Stimulated activated CD8-positive, alpha-beta memory T cell treated with anti-CD3 and anti-CD28 coated beads, Interleukin-4, amount 100 ng/mL, for 48 hours (primary cell): ENCODE measurements around the gene ROR1.

Experiments used
- DNase-seq: peaks from one replicate; pipeline ENCODE4 v3.0.0-alpha.2; 2020

ROR1 gene

GRCh38 chr1:63983391-63984256 is 209.8 kb downstream of the ROR1 start:
- no peak for DNase-seq

GRCh38 chr1:63984257-63984929 is 210.6 kb downstream of the ROR1 start:
- DNase-seq: no peak

- no peak for DNase-seq
These were observed 211.1 kb downstream of the ROR1 start for GRCh38 chr1:63984930-63985290.

DNA sequence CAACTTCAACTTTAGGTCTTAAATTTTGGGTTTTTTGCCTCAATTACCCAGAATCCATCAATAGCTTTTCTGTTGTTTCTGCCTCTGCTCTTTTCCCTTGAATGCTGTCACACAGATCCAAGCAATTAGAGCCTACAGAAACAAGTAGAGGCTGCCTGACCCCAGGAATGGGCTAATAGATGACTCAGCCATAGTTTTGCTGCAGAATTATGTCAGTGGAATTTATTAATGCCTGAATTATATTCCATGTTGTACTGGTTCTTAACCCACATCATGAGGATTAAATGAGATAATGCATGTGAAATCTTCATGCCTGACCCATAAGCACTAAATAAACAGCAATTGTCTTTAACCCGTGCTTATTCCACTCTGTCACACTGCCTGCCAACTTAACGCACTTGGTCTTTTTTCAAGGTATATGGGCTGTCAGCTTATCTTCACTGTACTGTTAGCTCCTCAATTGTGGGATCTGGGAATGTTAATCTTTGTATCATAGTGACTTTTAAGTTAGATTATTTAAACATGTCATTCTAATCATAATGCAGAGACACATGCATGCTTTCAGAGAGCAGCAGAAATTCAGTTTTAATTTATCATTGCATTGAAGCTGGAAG is 213.3 kb downstream of the ROR1 start:
- DNase-seq: no peak

DNA sequence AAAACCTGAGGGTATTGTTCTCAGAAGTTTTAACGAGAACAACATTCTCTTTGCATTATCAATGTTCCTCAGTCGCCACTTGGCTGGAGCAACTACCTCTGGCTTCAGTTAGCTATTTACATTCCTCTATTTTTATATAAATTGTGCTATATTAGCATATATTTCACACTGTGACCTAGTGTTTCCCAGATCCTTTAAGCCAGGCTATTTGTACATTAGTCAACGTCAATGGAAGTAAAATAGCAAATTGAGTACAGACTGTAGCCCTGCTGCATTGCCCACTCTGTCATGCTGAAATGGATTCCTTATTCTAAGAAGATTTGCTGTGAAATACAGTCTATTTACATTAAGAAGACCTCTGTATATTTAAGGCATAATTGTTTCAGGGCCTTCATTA is 213.8 kb downstream of the ROR1 start:
- no peak for DNase-seq

- no peak for DNase-seq
These were observed 215.1 kb downstream of the ROR1 start for GRCh38 chr1:63988941-63989340.

DNA sequence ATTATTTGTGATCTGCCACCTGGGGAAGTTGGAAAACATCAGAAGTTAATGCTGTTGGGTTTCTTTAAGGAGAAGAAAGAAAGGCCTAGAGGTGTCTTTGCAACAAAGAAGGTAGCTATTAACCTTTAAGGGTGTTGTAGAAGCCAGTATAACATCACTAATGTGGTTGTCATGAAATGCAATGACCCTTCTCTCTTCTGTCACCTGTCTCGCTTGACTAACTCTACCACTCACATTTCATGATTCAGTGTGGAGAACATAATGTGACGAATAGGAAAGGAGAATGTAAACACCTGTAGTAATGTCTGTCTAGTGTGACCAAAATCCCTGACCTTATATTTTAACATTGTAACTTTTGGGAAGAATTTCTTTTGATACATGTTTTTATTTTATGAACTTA is 217.9 kb downstream of the ROR1 start:
- no peak for DNase-seq

DNA sequence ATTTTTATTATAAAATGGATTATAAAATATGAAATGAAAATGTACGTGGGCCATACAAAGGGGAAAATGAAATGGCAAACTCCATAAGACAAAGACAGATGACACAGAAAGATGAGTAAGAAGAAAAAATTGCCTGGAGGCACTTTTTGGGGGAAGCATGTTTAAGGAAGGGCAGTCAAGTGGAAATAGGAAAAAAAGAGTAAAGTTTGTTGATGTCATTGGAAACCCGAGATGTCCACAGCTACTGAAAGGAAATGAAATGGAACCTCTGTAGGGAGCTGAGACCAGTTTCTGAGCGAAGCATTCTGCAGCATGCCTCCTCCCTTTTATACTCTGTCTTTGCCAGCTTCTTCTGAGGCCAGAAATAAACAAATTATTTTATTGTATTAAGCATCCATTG is 226.2 kb downstream of the ROR1 start:
- DNase-seq: no peak

- DNase-seq: no peak
These were observed 227.2 kb downstream of the ROR1 start for GRCh38 chr1:64001038-64001437.

GRCh38 chr1:64004451-64005025 is 230.7 kb downstream of the ROR1 start:
- DNase-seq: no peak

DNA sequence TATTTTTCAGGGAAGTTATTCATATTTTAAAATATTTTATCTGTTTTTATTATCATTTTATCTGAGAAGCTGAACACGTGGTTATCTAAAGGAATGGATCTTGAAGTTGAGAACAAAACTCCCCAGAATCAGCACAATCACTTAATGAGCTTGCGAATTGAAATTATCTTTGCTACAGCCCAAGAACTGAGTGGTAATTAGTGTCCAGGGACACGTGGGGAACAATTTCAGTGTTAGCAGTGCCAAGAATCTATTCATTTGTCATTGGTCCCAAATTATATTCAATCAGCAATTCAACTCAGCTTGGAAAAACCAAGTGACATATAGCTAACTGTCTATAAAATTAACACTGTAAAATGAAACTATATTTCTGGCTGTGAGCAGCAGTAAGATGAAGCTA is 232.0 kb downstream of the ROR1 start:
- DNase-seq: no peak

DNA sequence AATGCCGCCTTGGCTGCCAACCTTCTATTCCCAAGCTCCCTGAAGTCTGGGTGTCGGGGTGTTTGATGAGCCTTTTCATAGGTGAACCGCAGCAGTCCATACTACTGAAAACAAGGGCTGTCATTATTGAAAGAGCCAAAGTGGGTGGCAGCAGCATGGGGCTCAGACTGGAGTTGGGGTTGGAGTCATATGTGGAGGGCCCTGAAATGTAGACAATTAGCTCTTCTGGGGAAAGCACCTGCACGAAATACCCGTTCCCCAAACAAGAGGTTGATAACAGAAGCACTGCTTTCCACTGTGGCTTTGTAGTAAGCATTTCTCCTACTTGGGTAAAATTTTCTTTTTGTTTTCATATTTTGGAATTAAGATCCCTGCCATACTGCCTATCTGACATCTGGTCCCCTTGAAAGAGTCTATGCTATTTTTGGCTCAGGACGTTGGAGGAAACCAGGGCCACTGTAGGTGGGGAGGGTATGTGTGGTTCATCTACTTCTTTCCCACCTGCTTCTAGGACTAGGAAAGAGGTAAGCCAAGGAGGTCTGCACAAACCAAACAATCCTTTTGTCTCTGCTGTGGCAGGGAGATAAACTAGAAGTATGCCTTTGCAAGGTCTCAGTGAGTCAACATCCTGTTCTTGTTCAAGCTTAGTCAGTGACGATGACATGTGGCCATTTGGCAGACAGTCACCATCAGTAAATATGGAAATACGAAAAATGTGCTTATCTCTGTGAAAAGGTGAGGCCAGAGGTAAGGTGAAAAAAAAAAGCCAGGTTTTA is 232.6 kb downstream of the ROR1 start:
- DNase-seq: no peak

DNA sequence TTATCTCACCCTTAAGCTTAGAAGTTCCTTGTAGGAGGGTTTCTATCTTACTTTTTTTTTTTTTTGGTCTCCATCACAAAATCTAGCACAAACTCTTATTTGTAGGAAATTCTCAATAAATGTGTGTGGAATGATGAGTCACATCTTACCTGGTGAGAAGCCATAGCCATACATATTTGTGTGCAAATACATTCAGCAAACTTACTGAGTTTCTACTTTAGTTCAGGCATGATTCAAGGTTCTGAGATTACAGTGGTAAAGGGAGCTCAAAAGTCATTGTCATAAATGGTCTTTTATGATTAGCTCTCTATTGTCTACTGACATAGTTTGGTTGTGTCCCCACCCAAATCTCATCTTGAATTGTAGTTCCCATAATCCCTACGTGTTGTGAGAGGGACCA is 236.5 kb downstream of the ROR1 start:
- DNase-seq: no peak

GRCh38 chr1:64013395-64013794 is 239.6 kb downstream of the ROR1 start:
- no peak for DNase-seq

GRCh38 chr1:64019818-64020217 is 246.0 kb downstream of the ROR1 start:
- DNase-seq: no peak

- no peak for DNase-seq
These were observed 247.2 kb downstream of the ROR1 start for GRCh38 chr1:64021066-64021465.

GRCh38 chr1:64025051-64025450 is 251.2 kb downstream of the ROR1 start:
- no peak for DNase-seq

GRCh38 chr1:64029037-64029436 is 255.2 kb downstream of the ROR1 start:
- DNase-seq: no peak

- DNase-seq: no peak
These were observed 256.6 kb downstream of the ROR1 start for GRCh38 chr1:64030411-64030810.

GRCh38 chr1:64031236-64031635 is 257.4 kb downstream of the ROR1 start:
- DNase-seq: no peak

GRCh38 chr1:64033667-64034220 is 259.9 kb downstream of the ROR1 start:
- DNase-seq: no peak

DNA sequence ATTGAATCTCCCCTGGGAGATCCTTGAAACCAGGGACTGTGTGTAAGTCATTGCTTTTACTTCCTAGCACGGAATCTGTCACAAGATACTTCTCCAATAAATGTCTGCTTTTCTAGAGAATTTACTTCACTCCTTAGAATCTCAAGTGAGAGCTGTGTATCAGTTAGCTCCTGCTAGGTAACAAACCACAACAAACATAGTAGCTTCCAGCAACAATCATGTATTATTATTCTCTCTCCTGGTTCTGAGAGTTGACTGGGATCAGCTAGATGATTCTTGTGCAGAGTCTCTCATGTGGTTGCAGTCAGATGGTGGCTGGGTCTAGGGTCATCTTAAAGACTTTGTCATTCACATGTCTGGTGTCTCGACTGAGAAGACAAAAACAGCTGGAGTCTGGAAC is 262.7 kb downstream of the ROR1 start:
- no peak for DNase-seq

- DNase-seq: no peak
These were observed 264.3 kb downstream of the ROR1 start for GRCh38 chr1:64038119-64038518.
